DOHH2 (cell line): ENCODE measurements around the gene TNFAIP6.

Source experiments
- H3F3A ChIP-seq: fragments of 200-600 bp; sonication (generic), shearing (Covaris generic); 2 replicates; pipeline ENCODE4 v1.6.0; 2016; ENCODE audit warnings: antibody characterized with exemption, mild to moderate bottlenecking; ENCODE audit not compliant: control insufficient read depth, insufficient read depth
- H3K27ac ChIP-seq: fragments of 200-600 bp; sonication (generic); 2 replicates; pipeline ENCODE4 v1.5.1; 2014; ENCODE audit warnings: low read depth, mild to moderate bottlenecking, low read length, moderate library complexity
- H3K27me3 ChIP-seq: fragments of 200-600 bp; sonication (generic); 2 replicates; pipeline ENCODE4 v1.6.1; 2014; ENCODE audit warnings: mild to moderate bottlenecking, low read length, mixed read lengths; ENCODE audit not compliant: control insufficient read depth
- H3K36me3 ChIP-seq: fragments of 200-600 bp; sonication (generic); 2 replicates; pipeline ENCODE4 v1.6.1; 2014; ENCODE audit warnings: mild to moderate bottlenecking, low read length, moderate library complexity, mixed read lengths; ENCODE audit not compliant: control insufficient read depth
- H3K4me1 ChIP-seq: fragments of 200-600 bp; sonication (generic); 2 replicates; pipeline ENCODE4 v1.6.1; 2014; ENCODE audit warnings: mild to moderate bottlenecking, low read length, mixed read lengths; ENCODE audit not compliant: control insufficient read depth
- H3K4me2 ChIP-seq: fragments of 200-600 bp; sonication (generic); 2 replicates; pipeline ENCODE4 v1.6.0; 2014; ENCODE audit warnings: mild to moderate bottlenecking, low read length, moderate library complexity
- H3K4me3 ChIP-seq: fragments of 200-600 bp; sonication (generic); 2 replicates; pipeline ENCODE4 v1.5.1; 2014; ENCODE audit warnings: mild to moderate bottlenecking, low read length, mixed read lengths
- H3K79me2 ChIP-seq: fragments of 200-600 bp; sonication (generic); 2 replicates; pipeline ENCODE4 v1.6.1; 2014; ENCODE audit warnings: mild to moderate bottlenecking, low read length, mixed read lengths; ENCODE audit not compliant: control insufficient read depth
- H3K9me2 ChIP-seq: fragments of 200-600 bp; sonication (generic); replicated peaks from 2 replicates; pipeline ENCODE4 v1.6.1; 2014; ENCODE audit warnings: mild to moderate bottlenecking, low read length, mixed read lengths; ENCODE audit not compliant: control insufficient read depth
- H3K9me3 ChIP-seq: fragments of 200-600 bp; sonication (generic); 2 replicates; pipeline ENCODE4 v1.6.1; 2014; ENCODE audit warnings: antibody characterized with exemption, low read length, mixed read lengths; ENCODE audit not compliant: control insufficient read depth, insufficient read depth
- H4K20me1 ChIP-seq: fragments of 200-600 bp; sonication (generic); 2 replicates; pipeline ENCODE4 v1.6.0; 2014; ENCODE audit warnings: low read depth, mild to moderate bottlenecking, antibody characterized with exemption, low read length, moderate library complexity; ENCODE audit not compliant: control insufficient read depth, insufficient read depth
- CTCF ChIP-seq: fragments of 200-600 bp; sonication (generic); IDR thresholded peaks from one replicate; pipeline ENCODE4 v1.5.1; 2014; ENCODE audit warnings: antibody characterized with exemption, mild to moderate bottlenecking, low read depth, low read length; ENCODE audit not compliant: poor library complexity, severe bottlenecking
- EZH2phosphoT487 ChIP-seq: fragments of 200-600 bp; sonication (generic); IDR thresholded peaks from 2 replicates; pipeline ENCODE4 v1.6.1; 2017; ENCODE audit warnings: borderline replicate concordance, mild to moderate bottlenecking, antibody characterized with exemption, low read length, moderate library complexity, mixed read lengths

Gene TNFAIP6

DNA sequence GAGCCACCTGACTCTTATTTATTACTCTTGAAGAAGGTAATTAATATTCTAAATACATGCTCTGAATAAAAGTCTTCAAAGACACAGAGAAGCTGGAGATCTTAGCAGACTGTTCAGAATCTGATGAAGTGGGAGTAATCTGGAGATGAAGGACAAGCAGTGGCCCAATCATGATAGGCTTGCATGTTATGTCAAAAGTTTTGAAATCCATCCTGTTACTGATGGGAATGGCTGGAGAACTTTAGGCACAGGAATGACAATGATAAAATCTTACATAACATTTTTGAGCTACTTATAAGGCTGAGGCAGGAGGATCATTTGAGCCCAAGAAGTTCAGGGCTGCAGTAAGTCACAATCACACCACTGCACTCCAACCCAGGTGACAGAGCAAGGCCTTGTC lies 49.9 kb downstream of the TNFAIP6 start:
- Histone ChIP-seq H3K79me2 (peaks cover 29% of the 10 kb centered on the region), H3K27ac (no peak overlapping the region), H3K4me1 (peaks cover 17% of the 10 kb centered on the region), H4K20me1 (no peaks in the 10 kb centered on the region), H3F3A (no peaks in the 10 kb centered on the region), H3K4me2 (no peak overlapping the region), H3K9me3 (no peaks in the 10 kb centered on the region), H3K4me3 (no peak overlapping the region), H3K27me3 (no peaks in the 10 kb centered on the region), H3K9me2 (no peaks in the 10 kb centered on the region), H3K36me3 (peaks cover 23% of the 10 kb centered on the region)
- TF ChIP-seq CTCF (no peak), EZH2phosphoT487 (no peak)

GRCh38 chr2:151408788-151409600 lies 51.6 kb downstream of the TNFAIP6 start:
- Histone ChIP-seq H3K9me2 (no peaks in the 10 kb centered on the region), H3K4me2 (peak overlapping the region; percentile 55), H3F3A (no peaks in the 10 kb centered on the region), H3K9me3 (no peaks in the 10 kb centered on the region), H3K36me3 (peaks cover 40% of the 10 kb centered on the region), H3K27ac (peak overlapping the region; percentile 71), H3K27me3 (no peaks in the 10 kb centered on the region), H4K20me1 (0 out of 2 replicates have a peak, but pooled peaks cover 3% of the 10 kb centered on the region), H3K4me3 (peak overlapping the region; percentile 96), H3K79me2 (peaks cover 46% of the 10 kb centered on the region), H3K4me1 (peaks cover 21% of the 10 kb centered on the region)
- no peak for TF ChIP-seq EZH2phosphoT487
- TF ChIP-seq CTCF, result no peak

DNA sequence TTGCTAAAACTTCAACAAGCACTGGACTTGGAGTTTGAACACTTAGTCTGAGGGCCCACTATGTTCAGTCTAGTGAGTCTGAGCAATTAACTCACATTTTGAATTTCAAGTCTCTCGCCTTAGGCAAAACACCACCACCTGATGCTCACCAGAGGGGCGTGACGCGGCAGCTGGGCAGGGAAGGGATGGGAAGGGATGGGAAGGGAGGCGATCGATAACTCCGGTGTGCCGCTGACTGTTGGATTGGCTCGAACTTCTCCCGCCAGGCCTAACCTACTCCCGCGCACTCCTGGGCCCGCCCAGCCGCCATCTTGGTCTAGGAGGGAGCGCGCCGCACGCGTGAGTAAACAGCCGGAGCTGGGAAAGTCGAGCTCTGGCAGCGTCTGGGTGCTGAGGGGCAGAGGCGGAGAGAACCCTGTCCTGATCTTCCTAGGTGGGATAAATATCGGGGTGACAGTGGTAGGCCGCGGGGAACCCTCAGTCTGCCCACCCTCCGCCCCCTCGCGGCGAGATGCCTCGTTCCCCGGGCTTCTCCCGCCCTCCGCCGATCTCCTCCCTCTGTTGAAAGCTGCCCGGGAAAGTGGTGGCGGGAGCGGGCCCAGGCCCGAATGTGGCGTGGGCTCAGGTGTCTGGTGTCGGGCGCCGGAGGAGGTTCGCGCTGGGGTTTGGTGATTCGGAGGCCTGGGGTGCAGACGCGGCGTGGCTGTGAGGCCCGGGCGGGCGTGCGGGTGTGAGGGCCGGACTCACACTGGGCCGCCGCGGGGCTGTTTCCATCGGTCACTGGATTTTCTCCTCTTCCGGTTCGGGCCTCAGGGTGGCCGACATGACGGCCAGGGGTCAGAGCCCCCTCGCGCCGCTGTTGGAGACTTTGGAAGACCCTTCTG lies 52.5 kb downstream of the TNFAIP6 start, which contains the start of gene RIF1:
RIF1 (plus strand) TSS at position 302 of the 884 bp plus-strand sequence; CDS start at position 824, 522 bp downstream.
- H3K4me2 ChIP-seq, result peak within 1 kb of the TSS; percentile 55
- H3K4me3 ChIP-seq, result peak within 1 kb of the TSS; percentile 96
- peak within 1 kb of the TSS; percentile 71 for H3K27ac ChIP-seq
- H3F3A ChIP-seq, result no peaks in the 10 kb centered on the region
- 0 out of 2 replicates have a peak, but pooled peaks cover 3% of the 10 kb centered on the region for H4K20me1 ChIP-seq
- peaks cover 21% of the 10 kb centered on the region for H3K4me1 ChIP-seq
- peaks cover 44% of the 10 kb centered on the region for H3K36me3 ChIP-seq
- H3K27me3 ChIP-seq, result no peaks in the 10 kb centered on the region
- no peaks in the 10 kb centered on the region for H3K9me2 ChIP-seq
- H3K79me2 ChIP-seq, result peaks cover 55% of the 10 kb centered on the region
- no peaks in the 10 kb centered on the region for H3K9me3 ChIP-seq
- TF ChIP-seq EZH2phosphoT487 (no peak), CTCF (peak; percentile 70)
